ENCODE measurements around the gene ZC3H8. TPM values are rescaled to one million over a fixed set of nuclear protein-coding genes. Genes with fewer than 3 reads are reported as not detected.
"Not testable (repeated sequence)": the region's sequence is repeated elsewhere in the genome, so short reads cannot be mapped to it uniquely, and the experiment has no call there.

ZC3H8 gene
- total RNA-seq, 1 experiment from 2014 or later, result 13.1 TPM

- Histone ChIP-seq H3K4me1 (ENCODE audit: insufficient read depth, low read length) (no peaks in the 10 kb centered on the region), H4K20me1 (ENCODE audit: low read length) (no peaks in the 10 kb centered on the region), H2AFZ (ENCODE audit: low read length) (no peak overlapping the region), H3K4me2 (ENCODE audit: low read length) (no peak overlapping the region), H3F3A (ENCODE audit: low read length, unreplicated experiment) (no peaks in the 10 kb centered on the region), H3K27me3 (ENCODE audit: low read length) (no peaks in the 10 kb centered on the region), H3K36me3 (ENCODE audit: low read depth, low read length) (peaks cover 11% of the 10 kb centered on the region; the same call in 1 of the 2 replicates), H3K79me2 (ENCODE audit: low read length) (no peaks in the 10 kb centered on the region), H3K9me3 (ENCODE audit: low read length) (no peaks in the 10 kb centered on the region), H3K9me2 (replicated peaks; ENCODE audit: low read length) (no peaks in the 10 kb centered on the region), H3K4me3 (ENCODE audit: low read length) (no peak overlapping the region), H3K27ac (ENCODE audit: low read length) (no peak overlapping the region), H3K9ac (ENCODE audit: low read length) (no peak overlapping the region)
- intact Hi-C loops (cut with micrococcal nuclease), result no loop called here
- POLR2A ChIA-PET (ENCODE audit: unreplicated experiment), result no interaction called here
- CTCF ChIA-PET, result no interaction called here
- DNase-seq (peak; percentile 26), ATAC-seq (peak; percentile 67)
- no TSS peak for BruUV-seq (replicated peaks)
- TF ChIP-seq EZH2 (IDR thresholded peaks at IDR 0.05; ENCODE audit: low read length, unreplicated experiment) (no peak), EZH2phosphoT487 (IDR thresholded peaks at IDR 0.05; ENCODE audit: borderline replicate concordance, low read length) (no peak), CTCF (conservative IDR thresholded peaks at IDR 0.05; ENCODE audit: low read depth, low read length) (peak; percentile 58)
Observed at GRCh38 chr2:112216167-112216566, 38.7 kb downstream of the ZC3H8 start.

- H3K27me3 ChIP-seq (ENCODE audit: low read length); H3K4me3 ChIP-seq (ENCODE audit: low read length); POLR2A ChIA-PET (ENCODE audit: unreplicated experiment); DNase-seq; H3K9me2 ChIP-seq (replicated peaks; ENCODE audit: low read length); H4K20me1 ChIP-seq (ENCODE audit: low read length); CTCF ChIA-PET; H3K9me3 ChIP-seq (ENCODE audit: low read length); intact Hi-C loops (cut with micrococcal nuclease); BruUV-seq (replicated peaks); H3F3A ChIP-seq (ENCODE audit: low read length, unreplicated experiment); H3K36me3 ChIP-seq (ENCODE audit: low read depth, low read length); H3K4me1 ChIP-seq (ENCODE audit: insufficient read depth, low read length); H3K9ac ChIP-seq (ENCODE audit: low read length); H3K79me2 ChIP-seq (ENCODE audit: low read length); H3K4me2 ChIP-seq (ENCODE audit: low read length); H3K27ac ChIP-seq (ENCODE audit: low read length); ATAC-seq; H2AFZ ChIP-seq (ENCODE audit: low read length): not testable (repeated sequence)
Observed at GRCh38 chr2:112207905-112208304, 46.9 kb downstream of the ZC3H8 start.

DNA sequence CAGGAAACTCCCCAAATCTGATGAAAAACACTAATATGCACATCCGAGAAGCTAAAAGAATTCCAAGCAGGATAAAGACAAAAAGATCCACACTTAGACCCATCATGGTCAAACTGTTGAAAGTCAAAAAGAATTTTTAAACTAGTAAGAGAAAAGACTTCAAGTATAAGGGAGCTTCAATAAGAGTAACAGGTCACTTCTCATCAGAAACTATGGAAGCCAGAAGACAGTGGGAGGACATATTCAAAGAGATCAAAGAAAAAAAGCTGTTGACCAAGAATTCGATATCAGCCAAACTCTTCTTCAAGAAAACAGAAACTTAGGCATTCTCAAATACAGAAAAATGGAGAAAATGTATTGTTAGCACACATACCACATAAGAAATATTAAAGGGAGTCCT is 50.4 kb downstream of the ZC3H8 start:
- Histone ChIP-seq H3K4me2 (ENCODE audit: low read length) (no peak overlapping the region), H4K20me1 (ENCODE audit: low read length) (no peaks in the 10 kb centered on the region), H2AFZ (ENCODE audit: low read length) (no peak overlapping the region), H3K9me2 (replicated peaks; ENCODE audit: low read length) (no peaks in the 10 kb centered on the region), H3K9ac (ENCODE audit: low read length) (no peak overlapping the region), H3K9me3 (ENCODE audit: low read length) (no peaks in the 10 kb centered on the region), H3K27ac (ENCODE audit: low read length) (no peak overlapping the region), H3K4me3 (ENCODE audit: low read length) (no peak overlapping the region), H3K27me3 (ENCODE audit: low read length) (no peaks in the 10 kb centered on the region), H3K79me2 (ENCODE audit: low read length) (no peaks in the 10 kb centered on the region), H3K36me3 (ENCODE audit: low read depth, low read length) (no peaks in the 10 kb centered on the region), H3K4me1 (ENCODE audit: insufficient read depth, low read length) (no peaks in the 10 kb centered on the region), H3F3A (ENCODE audit: low read length, unreplicated experiment) (no peaks in the 10 kb centered on the region)
- POLR2A ChIA-PET (ENCODE audit: unreplicated experiment), result no interaction called here
- intact Hi-C loops (cut with micrococcal nuclease), result no loop called here
- no peak for DNase-seq
- BruUV-seq (replicated peaks), result no TSS peak
- CTCF ChIA-PET, result no interaction called here
- no peak for TF ChIP-seq EZH2 (IDR thresholded peaks at IDR 0.05; ENCODE audit: low read length, unreplicated experiment)
- no peak for TF ChIP-seq EZH2phosphoT487 (IDR thresholded peaks at IDR 0.05; ENCODE audit: borderline replicate concordance, low read length)
- no peak for TF ChIP-seq CTCF (conservative IDR thresholded peaks at IDR 0.05; ENCODE audit: low read depth, low read length)
- ATAC-seq, result no peak
